Aorta (tissue), 5 donors: ENCODE data around the gene ZDHHC11. TPM values are rescaled to one million over a fixed set of nuclear protein-coding genes. Genes with fewer than 3 reads are reported as not detected.
"Not testable (repeated sequence)": the region's sequence is repeated elsewhere in the genome, so short reads cannot be mapped to it uniquely, and the experiment has no call there.

ENCODE experiments used
- ATAC-seq: fragments of 200-7000 bp; cut with Tn5 transposase; one replicate; pipeline ENCODE4 v1.9.1; 2022; ENCODE audit warnings: moderate library complexity; ENCODE audit not compliant: low FRiP score
- DNase-seq, 2 donors: peaks; one replicate each; pipeline ENCODE4 v3.0.0-alpha.2; 2020
- H3K27ac ChIP-seq, 2 donors: one replicate each; pipeline ENCODE4 v1.5.1; 2013; ENCODE audit warnings: low read length in 2 of 2, mild to moderate bottlenecking in 2 of 2, moderate library complexity in 2 of 2, control low read depth in 1 of 2, inconsistent platforms in 1 of 2, low read depth in 1 of 2
- H3K27me3 ChIP-seq, 2 donors: one replicate each; pipeline ENCODE4 v1.6.1; 2013; ENCODE audit warnings: control low read depth in 1 of 2, low read length in 1 of 2, mild to moderate bottlenecking in 1 of 2, moderate library complexity in 1 of 2; ENCODE audit not compliant: insufficient read depth in 2 of 2, control insufficient read depth in 1 of 2
- H3K36me3 ChIP-seq, 2 donors: one replicate each; pipeline ENCODE4 v1.6.1; 2013; ENCODE audit warnings: control low read depth in 1 of 2, low read length in 1 of 2, mild to moderate bottlenecking in 1 of 2; ENCODE audit not compliant: insufficient read depth in 2 of 2, control insufficient read depth in 1 of 2
- H3K4me1 ChIP-seq, 2 donors: one replicate each; pipeline ENCODE4 v1.6.1; 2013; ENCODE audit warnings: low read length in 2 of 2, control low read depth in 1 of 2, mild to moderate bottlenecking in 1 of 2, moderate library complexity in 1 of 2; ENCODE audit not compliant: insufficient read depth in 2 of 2, control insufficient read depth in 1 of 2
- H3K4me3 ChIP-seq, 2 donors: one replicate each; pipeline ENCODE4 v1.5.1; 2013; ENCODE audit warnings: low read length in 2 of 2, control low read depth in 1 of 2, mild to moderate bottlenecking in 1 of 2
- H3K9me3 ChIP-seq: one replicate; pipeline ENCODE4 v1.6.1; 2013; ENCODE audit warnings: mild to moderate bottlenecking, low read length; ENCODE audit not compliant: control insufficient read depth
- WGBS, 2 donors: extraction: QIAGEN DNeasy Blood & Tissue Kit; methylation state at CpG; one replicate each; pipeline ENCODE4 v1.1.7; 2013; 5-methylcytosine and 5-hydroxymethylcytosine counted together
- intact Hi-C, 2 donors: fragments of 100-400 bp; cut with DNase I; formaldehyde crosslinking; loops; one replicate each; pipeline versions ENCODE4 v1.14.2 to v1.15.0; 2022
- polyA plus RNA-seq, 2 donors: library from polyadenylated mRNA; stranded (reverse); fragments of 200-250 nt; gene quantifications; one replicate each; pipeline ENCODE4 v1.2.3, GENCODE V29; 2013
- total RNA-seq, 2 donors: library from RNA; stranded (reverse); fragmentation: NEBNext Ultra II Directional; extraction: Animal tissue kit (Norgen Biotek cat#: 25700); gene quantifications; one replicate each; pipeline ENCODE4 v1.2.1, GENCODE V29; 2021
- donor health status: healthy with polysubstance abuse.
- donor health status: Bipolar disorder and iron deficiency.
- donor health status: DM: no; HTN: no; CAD: no.
- donor health status: DM: no; HTN: no; CAD: no.
- donor health status: DM: yes; HTN: yes; CAD: no.

ZDHHC11 gene
- total and polyA plus RNA-seq, 4 donors: 1.5 to 26.0 (median 6.2) TPM

GRCh38 chr5:797986-798385 lies 52.8 kb downstream of the ZDHHC11 start:
- not testable (repeated sequence) for H3K4me1 ChIP-seq, H3K27ac ChIP-seq, H3K36me3 ChIP-seq, H3K27me3 ChIP-seq, H3K4me3 ChIP-seq, ATAC-seq, H3K9me3 ChIP-seq, DNase-seq
- intact Hi-C loops: loop anchor here in 1 of 2 donors (5.0 kb wide), 1 partner anchor 86 kb away; no protein-coding TSS in a partner anchor
- WGBS, 2 donors: 55 to 79% methylated on average over 2 to 3 of the region's 4 CpGs

GRCh38 chr5:795873-796272 lies 54.9 kb downstream of the ZDHHC11 start:
- intact Hi-C loops: loop anchor here in 1 of 2 donors (5.0 kb wide), 1 partner anchor 84 kb away; no protein-coding TSS in a partner anchor

GRCh38 chr5:794948-795347 lies 55.8 kb downstream of the ZDHHC11 start:
- not testable (repeated sequence) for H3K36me3 ChIP-seq, H3K27me3 ChIP-seq, H3K27ac ChIP-seq, H3K4me1 ChIP-seq, H3K9me3 ChIP-seq, DNase-seq, H3K4me3 ChIP-seq, ATAC-seq
- 86 to 97% methylated on average over 1 of the region's 1 CpG for WGBS, 2 donors
- intact Hi-C loops: loop anchor here in 1 of 2 donors (5.0 kb wide), 1 partner anchor 83 kb away; no protein-coding TSS in a partner anchor

More at GRCh38 chr5:795873-796272, 54.9 kb downstream of the ZDHHC11 start:
- not testable (repeated sequence) for H3K4me3 ChIP-seq, H3K27ac ChIP-seq, H3K9me3 ChIP-seq, DNase-seq, H3K27me3 ChIP-seq, H3K4me1 ChIP-seq, H3K36me3 ChIP-seq, ATAC-seq
- WGBS, 2 donors: 0 to 59% methylated on average over 1 of the region's 1 CpG

GRCh38 chr5:788703-789102 lies 62.1 kb downstream of the ZDHHC11 start:
- 85 to 90% methylated on average over 4 to 9 of the region's 10 CpGs for WGBS, 2 donors
- H3K27me3 ChIP-seq, H3K4me1 ChIP-seq, intact Hi-C loops, H3K36me3 ChIP-seq, H3K4me3 ChIP-seq, H3K27ac ChIP-seq, ATAC-seq, H3K9me3 ChIP-seq, DNase-seq: not testable (repeated sequence)

- WGBS, 2 donors: 86 to 94% methylated on average over 6 of the region's 6 CpGs
- ATAC-seq, intact Hi-C loops, H3K27me3 ChIP-seq, H3K4me3 ChIP-seq, H3K36me3 ChIP-seq, H3K4me1 ChIP-seq, DNase-seq, H3K9me3 ChIP-seq, H3K27ac ChIP-seq: not testable (repeated sequence)
These were observed 62.9 kb downstream of the ZDHHC11 start for GRCh38 chr5:787857-788233.

DNA sequence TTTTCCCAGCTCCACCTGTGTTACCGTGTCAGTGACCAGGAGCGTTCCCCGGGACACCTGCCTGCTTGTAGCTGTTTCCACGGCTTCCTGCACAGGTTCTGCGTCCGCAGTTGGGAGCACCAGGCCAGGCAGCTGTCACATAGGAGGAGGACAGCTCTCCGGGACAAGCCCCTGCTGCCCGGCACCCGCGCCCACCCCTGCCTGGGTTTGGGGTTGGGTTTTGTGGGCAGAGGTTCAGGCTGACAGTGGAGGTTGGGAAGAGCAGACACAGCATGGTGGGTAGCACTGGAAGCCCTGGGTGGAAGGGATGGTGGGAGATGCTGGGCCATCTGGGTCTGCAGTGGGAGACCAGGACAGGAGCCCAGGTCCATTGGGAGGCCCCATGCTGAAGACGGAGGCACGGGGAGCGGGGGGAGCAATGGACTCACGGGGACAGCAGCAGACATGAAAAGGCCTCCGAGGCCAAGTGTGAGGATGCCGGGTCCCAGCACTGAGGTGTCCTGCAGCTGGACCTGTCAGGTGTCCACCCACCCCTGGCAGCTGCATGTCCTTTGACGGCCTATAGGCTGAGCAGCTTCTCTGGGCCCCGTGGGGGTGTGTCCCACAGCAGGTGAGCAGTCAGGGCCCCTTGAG lies 63.4 kb downstream of the ZDHHC11 start:
- intact Hi-C loops, H3K4me3 ChIP-seq, H3K9me3 ChIP-seq, H3K27ac ChIP-seq, H3K27me3 ChIP-seq, H3K36me3 ChIP-seq, H3K4me1 ChIP-seq, ATAC-seq: not testable (repeated sequence)
- WGBS, 2 donors: 84 to 89% methylated on average over 12 of the region's 18 CpGs
- peak in 1 of 2 donors; percentile 38 for DNase-seq

- H3K4me1 ChIP-seq, H3K9me3 ChIP-seq, H3K27ac ChIP-seq, ATAC-seq, intact Hi-C loops, H3K27me3 ChIP-seq, H3K36me3 ChIP-seq: not testable (repeated sequence)
- 5 to 7% methylated on average over 15 to 16 of the region's 43 CpGs for WGBS, 2 donors
- peak overlapping the region in 1 of 2 donors; percentile 37 for H3K4me3 ChIP-seq
- DNase-seq: peak; percentile 56 to 79
These were observed 65.5 kb downstream of the ZDHHC11 start for GRCh38 chr5:785181-785705.

DNA sequence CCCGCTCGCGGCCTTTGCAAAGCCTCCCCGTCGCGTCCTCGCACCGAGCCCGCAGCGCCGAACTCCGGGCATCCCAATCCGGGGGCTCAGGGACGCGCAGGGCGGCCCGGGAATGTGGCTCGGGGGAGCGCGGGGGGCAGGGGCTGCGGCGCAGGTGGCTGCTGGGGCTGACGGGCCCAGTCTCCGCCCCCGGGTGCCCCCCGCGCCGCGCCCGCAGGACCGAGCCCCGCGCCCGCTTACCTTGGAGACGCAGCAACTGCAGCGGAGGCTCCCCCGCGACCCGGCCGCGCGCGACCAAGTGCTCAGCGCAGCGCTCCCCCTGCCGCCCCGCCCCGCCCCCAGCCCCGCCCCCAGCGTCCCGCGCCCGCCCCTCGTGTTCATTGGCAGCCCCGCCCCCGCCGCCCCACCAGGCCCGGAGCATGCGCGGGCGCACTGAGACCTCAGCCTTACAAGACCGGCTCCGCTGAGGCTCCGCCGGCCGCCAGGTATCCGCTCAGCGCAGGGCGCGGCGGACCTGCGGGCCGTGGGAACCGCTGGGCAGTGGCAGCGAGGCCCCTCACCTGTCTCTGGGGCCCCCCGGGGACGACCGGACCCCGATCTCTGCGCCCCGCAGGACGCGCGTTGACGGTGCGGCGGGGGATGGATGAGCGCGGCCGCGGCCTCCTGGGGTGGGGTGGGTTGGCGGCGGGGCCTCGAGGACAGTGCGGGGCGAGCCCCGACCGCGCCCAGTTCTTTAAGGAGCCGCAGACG lies 66.2 kb downstream of the ZDHHC11 start, which contains the start of gene ZDHHC11B:
Gene ZDHHC11B, minus strand, starts transcription at position 302 of the 750 bp plus-strand sequence. CDS start 17,810 bp downstream, outside the sequence.
- H3K36me3 ChIP-seq, H3K4me1 ChIP-seq, H3K27ac ChIP-seq, H3K9me3 ChIP-seq, intact Hi-C loops, H3K27me3 ChIP-seq: not testable (repeated sequence)
- peak; percentile 72 for ATAC-seq
- peak within 1 kb of the TSS; percentile 37 to 48 for H3K4me3 ChIP-seq
- peak; percentile 91 to 96 for DNase-seq
- WGBS, 2 donors: 0 to 1% methylated on average over 50 to 54 of the region's 101 CpGs
